Activated CD4-positive, alpha-beta T cell treated with anti-CD3 and anti-CD28 coated beads for 36 hours (primary cell): ENCODE results near the gene MORC4. TPM values are rescaled to one million over a fixed set of nuclear protein-coding genes. Genes with fewer than 3 reads are reported as not detected.

Source experiments
- ATAC-seq: fragments of 200-7000 bp; cut with Tn5 transposase; one replicate; pipeline ENCODE4 v1.10.0; 2021; ENCODE audit warnings: mild to moderate bottlenecking, moderate library complexity
- CTCF ChIA-PET: fragments of 350-600 bp; sonication (Branson Sonifier 250); formaldehyde crosslinking; loops from one replicate; lab custom pipeline; 2021; ENCODE audit warnings: antibody characterized with exemption; lab: Charles Lee
- POLR2A ChIA-PET: fragments of 350-600 bp; sonication (Branson Sonifier 250); formaldehyde crosslinking; loops from one replicate; lab custom pipeline; 2021; ENCODE audit warnings: antibody characterized with exemption, inconsistent platforms; lab: Charles Lee
- DNase-seq: peaks from one replicate; pipeline ENCODE4 v3.0.0-alpha.2; 2020
- H3K27ac Mint-ChIP-seq: one replicate; pipeline ENCODE4 v1.8.0; 2021; ENCODE audit warnings: mixed read lengths
- H3K27me3 Mint-ChIP-seq: one replicate; pipeline ENCODE4 v1.8.0; 2021; ENCODE audit warnings: mixed read lengths
- H3K36me3 Mint-ChIP-seq: one replicate; pipeline ENCODE4 v1.8.0; 2021; ENCODE audit warnings: low read depth, mixed read lengths
- H3K4me1 Mint-ChIP-seq: one replicate; pipeline ENCODE4 v1.8.0; 2021; ENCODE audit warnings: mixed read lengths
- H3K4me3 Mint-ChIP-seq: one replicate; pipeline ENCODE4 v1.8.0; 2021; ENCODE audit warnings: mild to moderate bottlenecking, moderate library complexity, mixed read lengths
- H3K9me3 Mint-ChIP-seq: one replicate; pipeline ENCODE4 v1.8.0; 2021; ENCODE audit warnings: low read depth, mixed read lengths
- intact Hi-C, 2 experiments: fragments of 100-400 bp; cut with DNase I in 1 of 2; cut with micrococcal nuclease in 1 of 2; formaldehyde crosslinking; loops; one replicate each; pipeline versions ENCODE4 v1.14.2 to v1.15.1; 2022 to 2024; cut with DNase I, micrococcal nuclease
- total RNA-seq, 2 experiments: library from RNA; stranded (reverse); gene quantifications; one replicate each; pipeline ENCODE4 v1.2.3, GENCODE V29; 2021

Gene MORC4
- total RNA-seq, 2 experiments from 2014 or later: 9.3 to 9.8 TPM

GRCh38 chrX:106932960-106933537 lies 67.0 kb downstream of the MORC4 start:
- peaks cover 2% of the 10 kb centered on the region for H3K4me1 Mint-ChIP-seq
- DNase-seq: no peak
- no peak for ATAC-seq
- intact Hi-C loops: no loop called here
- H3K27me3 Mint-ChIP-seq: no peaks in the 10 kb centered on the region
- no peaks in the 10 kb centered on the region for H3K36me3 Mint-ChIP-seq
- ChIA-PET POLR2A (no interaction called here), CTCF (interaction anchor here (0.7 to 1.5 kb wide), 2 partner anchors 34 to 1522 kb away, joined by 4 read pairs; no protein-coding TSS in a partner anchor)
- no peak overlapping the region for H3K4me3 Mint-ChIP-seq
- no peaks in the 10 kb centered on the region for H3K9me3 Mint-ChIP-seq
- H3K27ac Mint-ChIP-seq: no peak overlapping the region

- no peak for ATAC-seq
- intact Hi-C loops: no loop called here
- no peak overlapping the region for H3K27ac Mint-ChIP-seq
- H3K4me3 Mint-ChIP-seq: no peak overlapping the region
- ChIA-PET POLR2A (no interaction called here), CTCF (interaction anchor here (0.7 to 1.5 kb wide), 2 partner anchors 34 to 1523 kb away, joined by 4 read pairs; no protein-coding TSS in a partner anchor)
- H3K4me1 Mint-ChIP-seq: peaks cover 2% of the 10 kb centered on the region
- H3K9me3 Mint-ChIP-seq: no peaks in the 10 kb centered on the region
- no peaks in the 10 kb centered on the region for H3K27me3 Mint-ChIP-seq
- no peak for DNase-seq
- no peaks in the 10 kb centered on the region for H3K36me3 Mint-ChIP-seq
Observed at GRCh38 chrX:106932492-106932923, 67.5 kb downstream of the MORC4 start.

GRCh38 chrX:106931831-106932491 lies 68.1 kb downstream of the MORC4 start:
- POLR2A ChIA-PET: no interaction called here
- Mint-ChIP-seq H3K4me1 (peaks cover 2% of the 10 kb centered on the region), H3K36me3 (no peaks in the 10 kb centered on the region), H3K4me3 (no peak overlapping the region), H3K27ac (no peak overlapping the region), H3K9me3 (no peaks in the 10 kb centered on the region), H3K27me3 (no peaks in the 10 kb centered on the region)
- intact Hi-C loops: no loop called here
- DNase-seq (no peak), ATAC-seq (no peak)
- CTCF ChIA-PET: interaction anchor here (1.5 kb wide), 1 partner anchor 33 kb away, joined by 4 read pairs; no protein-coding TSS in a partner anchor

GRCh38 chrX:106928227-106928626 lies 71.8 kb downstream of the MORC4 start:
- POLR2A ChIA-PET: no interaction called here
- no peaks in the 10 kb centered on the region for H3K27me3 Mint-ChIP-seq
- H3K27ac Mint-ChIP-seq: no peak overlapping the region
- no peaks in the 10 kb centered on the region for H3K9me3 Mint-ChIP-seq
- no peak for DNase-seq
- no peak overlapping the region for H3K4me3 Mint-ChIP-seq
- intact Hi-C loops: no loop called here
- CTCF ChIA-PET: no interaction called here
- H3K36me3 Mint-ChIP-seq: no peaks in the 10 kb centered on the region
- H3K4me1 Mint-ChIP-seq: no peaks in the 10 kb centered on the region
- ATAC-seq: no peak

GRCh38 chrX:106927700-106928099 lies 72.3 kb downstream of the MORC4 start:
- no peak overlapping the region for H3K4me3 Mint-ChIP-seq
- H3K27ac Mint-ChIP-seq: no peak overlapping the region
- H3K9me3 Mint-ChIP-seq: no peaks in the 10 kb centered on the region
- H3K4me1 Mint-ChIP-seq: no peaks in the 10 kb centered on the region
- no peak for DNase-seq
- no peak for ATAC-seq
- H3K27me3 Mint-ChIP-seq: no peaks in the 10 kb centered on the region
- POLR2A ChIA-PET: no interaction called here
- intact Hi-C loops: no loop called here
- no peaks in the 10 kb centered on the region for H3K36me3 Mint-ChIP-seq
- CTCF ChIA-PET: no interaction called here

- H3K27me3 Mint-ChIP-seq: no peaks in the 10 kb centered on the region
Observed at GRCh38 chrX:106927023-106927422, 73.0 kb downstream of the MORC4 start.

GRCh38 chrX:106921637-106922036 lies 78.4 kb downstream of the MORC4 start:
- intact Hi-C loops: no loop called here
- ATAC-seq: no peak
- Mint-ChIP-seq H3K4me3 (no peak overlapping the region), H3K27ac (no peak overlapping the region), H3K9me3 (no peaks in the 10 kb centered on the region), H3K27me3 (no peaks in the 10 kb centered on the region), H3K4me1 (peaks cover 17% of the 10 kb centered on the region), H3K36me3 (no peaks in the 10 kb centered on the region)
- no peak for DNase-seq
- POLR2A ChIA-PET: no interaction called here
- CTCF ChIA-PET: interaction anchor here (0.6 to 1.2 kb wide), 2 partner anchors 9 to 123 kb away, joined by 3 to 5 read pairs; no protein-coding TSS in a partner anchor

More at GRCh38 chrX:106927023-106927422, 73.0 kb downstream of the MORC4 start:
- ChIA-PET POLR2A (no interaction called here), CTCF (no interaction called here)
- intact Hi-C loops: no loop called here
- no peak for ATAC-seq
- no peak overlapping the region for H3K27ac Mint-ChIP-seq
- H3K9me3 Mint-ChIP-seq: no peaks in the 10 kb centered on the region
- H3K4me1 Mint-ChIP-seq: no peaks in the 10 kb centered on the region
- DNase-seq: no peak
- H3K36me3 Mint-ChIP-seq: no peaks in the 10 kb centered on the region
- no peak overlapping the region for H3K4me3 Mint-ChIP-seq

GRCh38 chrX:106919932-106920452 lies 80.0 kb downstream of the MORC4 start, which contains the start of gene CLDN2:
Gene CLDN2, plus strand, starts transcription at chrX:106920402. Its CDS starts 7,827 bp downstream, at chrX:106928229.
- POLR2A ChIA-PET: no interaction called here
- Mint-ChIP-seq H3K27ac (no peak within 1 kb of the TSS), H3K27me3 (peaks cover 2% of the 10 kb centered on the region), H3K36me3 (no peaks in the 10 kb centered on the region), H3K4me3 (no peak within 1 kb of the TSS), H3K9me3 (no peaks in the 10 kb centered on the region), H3K4me1 (peaks cover 17% of the 10 kb centered on the region)
- ATAC-seq (no peak), DNase-seq (no peak)
- intact Hi-C loops: no loop called here
- CTCF ChIA-PET: no interaction called here

GRCh38 chrX:106917830-106918500 lies 82.0 kb downstream of the MORC4 start:
- ChIA-PET CTCF (no interaction called here), POLR2A (no interaction called here)
- Mint-ChIP-seq H3K36me3 (no peaks in the 10 kb centered on the region), H3K27ac (peak overlapping the region; percentile 59), H3K27me3 (peaks cover 2% of the 10 kb centered on the region), H3K9me3 (no peaks in the 10 kb centered on the region), H3K4me3 (no peak overlapping the region), H3K4me1 (peaks cover 17% of the 10 kb centered on the region)
- ATAC-seq (peak; percentile 66), DNase-seq (peak; percentile 10)
- intact Hi-C loops: no loop called here

GRCh38 chrX:106912864-106913263 lies 87.1 kb downstream of the MORC4 start:
- ChIA-PET POLR2A (no interaction called here), CTCF (interaction anchor here (1.5 kb wide), 1 partner anchor 9 kb away, joined by 5 read pairs; no protein-coding TSS in a partner anchor)
- Mint-ChIP-seq H3K27me3 (peaks cover 2% of the 10 kb centered on the region), H3K4me1 (peaks cover 10% of the 10 kb centered on the region), H3K36me3 (no peaks in the 10 kb centered on the region), H3K9me3 (no peaks in the 10 kb centered on the region), H3K27ac (no peak overlapping the region), H3K4me3 (no peak overlapping the region)
- no peak for ATAC-seq
- intact Hi-C loops: no loop called here
- DNase-seq: no peak

GRCh38 chrX:106906361-106906760 lies 93.7 kb downstream of the MORC4 start:
- Mint-ChIP-seq H3K27me3 (no peaks in the 10 kb centered on the region), H3K4me1 (no peaks in the 10 kb centered on the region), H3K36me3 (no peaks in the 10 kb centered on the region), H3K27ac (no peak overlapping the region), H3K9me3 (no peaks in the 10 kb centered on the region), H3K4me3 (no peak overlapping the region)
- DNase-seq: no peak
- ChIA-PET CTCF (no interaction called here), POLR2A (no interaction called here)
- ATAC-seq: no peak
- intact Hi-C loops: no loop called here
